Ovary (tissue), 9 donors: ENCODE results near the gene MMD. TPM values are rescaled to one million over a fixed set of nuclear protein-coding genes. Genes with fewer than 3 reads are reported as not detected.

Source experiments
- DNase-seq, 5 donors: peaks; one replicate each; pipeline ENCODE4 v3.0.0-alpha.2; 2019 to 2020
- H3K27ac ChIP-seq, 2 donors: fragments of 200-600 bp; one replicate each; pipeline versions ENCODE4 v1.5.1 to v1.8.0; 2019 to 2022
- H3K27me3 ChIP-seq: fragments of 200-600 bp; one replicate; pipeline ENCODE4 v1.8.0; 2022
- H3K36me3 ChIP-seq: fragments of 200-600 bp; sonication (generic); one replicate; pipeline ENCODE4 v1.5.1; 2019
- H3K4me1 ChIP-seq: one replicate; pipeline ENCODE4 v1.8.1; 2013; ENCODE audit warnings: mild to moderate bottlenecking, moderate library complexity; ENCODE audit not compliant: insufficient read depth
- H3K4me3 ChIP-seq: fragments of 200-600 bp; sonication (generic); one replicate; pipeline ENCODE4 v1.5.1; 2017
- H3K9me3 ChIP-seq, 2 donors: fragments of 200-600 bp in 1 of 2; sonication (generic) in 1 of 2; one replicate each; pipeline versions ENCODE4 v1.5.1 to v1.8.1; 2013 to 2019; ENCODE audit warnings: mild to moderate bottlenecking in 1 of 2, moderate library complexity in 1 of 2
- CTCF ChIP-seq, 3 donors: fragments of 450-650 bp in 2 of 3; fragments of 200-600 bp in 1 of 3; IDR thresholded peaks; one replicate each; pipeline versions ENCODE4 v1.5.1 to v1.8.0; 2016 to 2022; ENCODE audit warnings: antibody characterized with exemption in 3 of 3, mild to moderate bottlenecking in 1 of 3
- EP300 ChIP-seq: sonication (generic); formaldehyde crosslinking; IDR thresholded peaks from one replicate; pipeline ENCODE4 v1.6.1; 2017; ENCODE audit warnings: antibody characterized with exemption
- POLR2A ChIP-seq: fragments of 450-650 bp; IDR thresholded peaks from one replicate; pipeline ENCODE4 v1.6.1; 2017; ENCODE audit warnings: antibody characterized with exemption, mild to moderate bottlenecking, moderate library complexity
- WGBS, 3 donors: extraction: QIAGEN DNeasy Blood & Tissue Kit in 1 of 3; methylation state at CpG; one replicate each; pipeline versions ENCODE4 v1.1.5 to v1.1.7; 2013 to 2017; 5-methylcytosine and 5-hydroxymethylcytosine counted together
- intact Hi-C, 4 donors: fragments of 100-400 bp; cut with DNase I; formaldehyde crosslinking; loops; one replicate each; pipeline versions ENCODE4 v1.11.0 to v1.15.1; 2022 to 2023
- polyA plus RNA-seq, 2 donors: library from polyadenylated mRNA; stranded (reverse); fragments of 200-250 nt in 1 of 2; fragments of 350-450 nt in 1 of 2; fragmentation: Illumina TruSeq in 1 of 2; extraction: RNeasy Lipid Tissue Mini Kit (QIAGEN cat#74804) in 1 of 2; gene quantifications; one replicate each; pipeline ENCODE4 v1.2.3, GENCODE V29; 2013 to 2014
- total RNA-seq, 7 donors: library from RNA; depleted of rRNA in 2 of 7; stranded (reverse); fragments of >200 nt in 2 of 7; fragmentation: NEBNext Ultra II Directional in 3 of 7; extraction: Animal tissue kit (Norgen Biotek cat#: 25700) in 3 of 7; gene quantifications; one replicate each; pipeline versions ENCODE4 v1.1.0 to v1.2.4, GENCODE V29; 2016 to 2023
- donor health status: DM: no; HTN: no; CAD: no; lungs with moderate emphysema.
- donor health status: DM: no; HTN: no; CAD: no.
- donor health status: Bipolar disorder and iron deficiency.
- donor health status: DM: yes; HTN: yes; CAD: no.
- donor health status: DM: no; HTN: no; CAD: no.
- donor health status: DM: yes; HTN: yes; CAD: no.

The MMD gene
- total and polyA plus RNA-seq, 9 donors, result 5.0 to 11.0 (median 6.7) TPM

- 47 to 77% (median 54%) methylated on average over 3 of the region's 3 CpGs for whole genome bisulfite sequencing, 3 donors
- intact Hi-C loops, result no loop called here
- Histone ChIP-seq H3K9me3 (no peaks in the 10 kb centered on the region), H3K4me3 (no peak overlapping the region), H3K27me3 (no peaks in the 10 kb centered on the region), H3K4me1 (no peaks in the 10 kb centered on the region), H3K36me3 (no peaks in the 10 kb centered on the region), H3K27ac (no peak overlapping the region)
- no peak for TF ChIP-seq CTCF (IDR thresholded peaks at IDR 0.05)
- TF ChIP-seq EP300, result no peak
- TF ChIP-seq POLR2A, result no peak
- DNase-seq, result no peak
These were observed 34.8 kb downstream of the MMD start for GRCh38 chr17:55386796-55387332.

- intact Hi-C loops, result no loop called here
- no peak for DNase-seq
- H3K4me1 ChIP-seq, result no peaks in the 10 kb centered on the region
- no peaks in the 10 kb centered on the region for H3K9me3 ChIP-seq
- no peak overlapping the region for H3K27ac ChIP-seq
- no peak for TF ChIP-seq CTCF (IDR thresholded peaks at IDR 0.05)
- no peak for TF ChIP-seq EP300
- TF ChIP-seq POLR2A, result no peak
- no peak overlapping the region for H3K4me3 ChIP-seq
- no peaks in the 10 kb centered on the region for H3K27me3 ChIP-seq
- H3K36me3 ChIP-seq, result no peaks in the 10 kb centered on the region
- 74 to 89% (median 82%) methylated on average over 10 of the region's 10 CpGs for WGBS, 3 donors
These were observed 36.9 kb downstream of the MMD start for GRCh38 chr17:55384643-55385232.

GRCh38 chr17:55383771-55384642 lies 37.6 kb downstream of the MMD start:
- Histone ChIP-seq H3K4me3 (no peak overlapping the region), H3K4me1 (no peaks in the 10 kb centered on the region), H3K27me3 (no peaks in the 10 kb centered on the region), H3K36me3 (no peaks in the 10 kb centered on the region), H3K27ac (no peak overlapping the region), H3K9me3 (no peaks in the 10 kb centered on the region)
- TF ChIP-seq EP300, result no peak
- TF ChIP-seq CTCF (IDR thresholded peaks at IDR 0.05), result no peak
- no peak for TF ChIP-seq POLR2A
- intact Hi-C loops, result no loop called here
- 48 to 52% (median 52%) methylated on average over 6 to 7 of the region's 7 CpGs for WGBS, 3 donors
- DNase-seq, result no peak

GRCh38 chr17:55381017-55381770 lies 40.4 kb downstream of the MMD start:
- no peak for TF ChIP-seq POLR2A
- no peak for TF ChIP-seq CTCF (IDR thresholded peaks at IDR 0.05)
- no peak for TF ChIP-seq EP300
- intact Hi-C loops, result no loop called here
- Histone ChIP-seq H3K4me1 (no peaks in the 10 kb centered on the region), H3K27me3 (no peaks in the 10 kb centered on the region), H3K36me3 (no peaks in the 10 kb centered on the region), H3K4me3 (no peak overlapping the region), H3K9me3 (no peaks in the 10 kb centered on the region), H3K27ac (no peak overlapping the region)
- DNase-seq, result no peak
- WGBS, 3 donors, result 95 to 98% (median 97%) methylated on average over 8 of the region's 8 CpGs
